ENCODE measurements around the gene NT5M. TPM values are rescaled to one million over a fixed set of nuclear protein-coding genes. Genes with fewer than 3 reads are reported as not detected.
"Not testable (repeated sequence)": the region's sequence is repeated elsewhere in the genome, so short reads cannot be mapped to it uniquely, and the experiment has no call there.

NT5M gene
- total RNA-seq, 1 donor from 2014 or later, result 5.8 TPM

DNA sequence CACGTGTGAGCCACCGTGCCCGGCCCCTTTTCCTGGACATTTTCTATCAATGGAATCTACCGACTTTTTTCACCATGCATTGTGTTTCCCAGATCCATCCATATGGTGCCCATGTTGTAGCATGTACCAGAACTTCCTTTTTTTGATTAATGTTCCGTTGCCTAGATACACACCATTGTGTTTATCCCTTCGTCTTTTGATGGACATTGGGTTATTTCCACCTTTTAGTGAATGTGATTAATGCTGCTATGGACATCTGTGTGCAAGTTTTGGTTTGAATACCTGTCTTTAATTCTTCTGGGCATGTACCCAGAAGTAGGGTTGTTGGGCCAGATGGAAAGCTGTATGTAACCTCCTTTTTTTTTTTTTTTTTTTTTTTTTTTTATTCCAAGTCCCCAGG, 79.8 kb downstream of the NT5M start:
- Mint-ChIP-seq H3K27ac (peak overlapping the region; percentile 6), H3K4me3 (no peak overlapping the region)

DNA sequence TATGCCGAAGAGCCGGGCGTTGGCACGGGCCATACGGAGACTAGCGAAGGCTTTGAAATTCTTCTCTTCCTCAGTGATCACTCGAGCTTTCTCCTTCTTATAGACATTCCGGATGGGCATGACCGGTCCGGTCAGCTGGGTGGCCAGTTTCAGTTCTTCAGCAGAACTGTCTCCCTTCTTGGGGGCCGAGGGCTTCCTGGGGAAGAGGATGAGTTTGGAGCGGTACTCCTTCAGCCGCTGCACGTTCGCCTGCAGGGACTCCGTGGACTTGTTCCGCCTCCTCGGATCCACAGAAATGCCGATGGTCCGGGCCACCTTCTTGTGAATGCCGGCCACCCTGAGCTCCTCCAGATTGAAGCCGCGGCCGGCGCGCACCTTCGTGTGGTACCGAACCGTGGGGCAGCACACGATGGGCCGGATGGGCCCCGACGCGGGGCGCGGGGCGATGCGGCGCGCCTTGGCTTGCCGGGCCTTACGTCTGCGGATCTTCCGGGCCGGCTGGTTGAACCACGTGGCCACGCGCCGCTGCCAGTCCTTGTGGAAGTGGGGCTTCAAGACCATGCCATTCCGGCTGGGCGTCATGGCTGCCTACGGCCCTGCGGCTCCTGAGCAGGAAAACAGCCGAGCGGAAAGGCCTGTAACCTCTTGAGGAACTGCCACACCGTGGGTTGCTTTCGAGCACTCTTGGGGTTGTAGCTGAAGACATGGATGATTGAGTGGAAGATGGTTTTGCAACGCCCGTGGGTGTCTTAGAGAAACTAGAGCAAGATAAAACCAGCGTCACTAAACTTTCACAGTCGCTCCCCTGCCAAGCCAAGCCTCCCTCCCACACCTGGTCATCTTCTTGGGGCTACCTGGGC, 80.5 kb downstream of the NT5M start:
- H3K36me3 Mint-ChIP-seq (ENCODE audit: low read depth); intact Hi-C loops (cut with micrococcal nuclease); H3K27me3 Mint-ChIP-seq (ENCODE audit: insufficient read depth); H3K9me3 Mint-ChIP-seq; DNase-seq (ENCODE audit: low spot score); H3K4me3 Mint-ChIP-seq; H3K4me1 Mint-ChIP-seq (ENCODE audit: low read depth); H3K27ac Mint-ChIP-seq: not testable (repeated sequence)

More for the DNA sequence above, 79.8 kb downstream of the NT5M start:
- DNase-seq (ENCODE audit: low spot score), result no peak
- no peaks in the 10 kb centered on the region for H3K36me3 Mint-ChIP-seq (ENCODE audit: low read depth)
- H3K9me3 Mint-ChIP-seq, result no peaks in the 10 kb centered on the region
- intact Hi-C loops (cut with micrococcal nuclease), result no loop called here
- peaks cover 5% of the 10 kb centered on the region for H3K27me3 Mint-ChIP-seq (ENCODE audit: insufficient read depth)
- H3K4me1 Mint-ChIP-seq (ENCODE audit: low read depth), result peaks cover 9% of the 10 kb centered on the region

DNA sequence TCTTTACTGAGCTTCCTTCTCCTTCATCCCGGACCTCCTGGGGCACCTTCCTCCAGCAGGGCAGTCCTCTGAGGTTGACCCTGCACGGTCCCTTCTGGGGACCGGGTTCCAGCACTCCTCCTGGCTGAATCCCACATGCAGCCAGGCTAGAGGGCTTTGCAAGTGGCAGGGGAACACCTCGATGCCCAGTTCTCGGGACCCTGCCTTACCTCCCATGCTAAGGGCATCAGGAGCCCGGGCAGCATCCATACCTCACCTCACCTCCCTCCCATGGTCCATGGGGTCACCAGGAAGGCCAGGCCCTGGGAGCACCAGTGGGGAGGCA, 81.1 kb downstream of the NT5M start:
- Mint-ChIP-seq H3K4me3 (no peak overlapping the region), H3K36me3 (ENCODE audit: low read depth) (no peaks in the 10 kb centered on the region), H3K27ac (no peak overlapping the region), H3K27me3 (ENCODE audit: insufficient read depth) (peaks cover 4% of the 10 kb centered on the region), H3K9me3 (no peaks in the 10 kb centered on the region), H3K4me1 (ENCODE audit: low read depth) (peaks cover 9% of the 10 kb centered on the region)
- intact Hi-C loops (cut with micrococcal nuclease), result no loop called here
- DNase-seq (ENCODE audit: low spot score), result no peak

DNA sequence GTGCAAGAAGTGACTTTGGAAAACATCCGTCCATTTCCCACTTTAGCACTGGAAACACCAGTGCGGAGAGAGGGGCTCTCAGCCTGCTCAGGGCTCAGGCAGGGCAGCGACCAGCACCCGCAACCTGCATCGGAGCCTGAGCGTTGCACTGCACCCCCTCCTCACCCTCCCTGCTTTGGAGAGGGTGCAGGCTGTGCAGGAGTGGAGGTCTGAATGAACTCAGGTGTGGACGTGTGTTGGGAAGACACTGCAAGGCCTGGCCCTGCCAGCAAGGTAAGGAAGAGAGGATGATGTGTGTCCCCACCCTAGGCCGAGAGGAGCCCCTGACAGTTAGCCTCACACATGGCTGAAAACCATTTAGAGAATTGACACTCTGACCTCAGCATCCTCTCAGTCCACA, 81.8 kb downstream of the NT5M start:
- Mint-ChIP-seq H3K4me3 (no peak overlapping the region), H3K27ac (no peak overlapping the region), H3K9me3 (no peaks in the 10 kb centered on the region), H3K27me3 (ENCODE audit: insufficient read depth) (peaks cover 2% of the 10 kb centered on the region), H3K36me3 (ENCODE audit: low read depth) (no peaks in the 10 kb centered on the region), H3K4me1 (ENCODE audit: low read depth) (peaks cover 9% of the 10 kb centered on the region)
- DNase-seq (ENCODE audit: low spot score), result no peak
- intact Hi-C loops (cut with micrococcal nuclease), result no loop called here

DNA sequence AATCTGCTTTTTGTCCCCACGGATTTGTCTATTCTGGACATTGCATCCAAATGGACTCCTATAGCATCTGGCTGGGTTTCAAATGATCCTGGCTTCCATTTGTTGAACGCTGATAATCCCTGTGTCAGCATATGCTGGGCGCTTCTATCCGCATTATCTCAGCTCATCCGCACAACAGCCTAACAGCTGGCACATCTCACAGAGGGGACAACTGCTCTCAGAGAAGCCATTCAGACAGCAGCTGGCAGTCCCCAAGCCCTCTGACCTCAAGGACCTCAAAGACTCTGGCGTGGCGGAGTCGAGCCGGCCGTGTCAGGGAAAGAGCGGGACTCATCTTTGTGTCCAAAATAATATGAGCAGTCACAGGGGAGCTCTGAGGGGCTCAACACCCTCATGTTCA, 82.3 kb downstream of the NT5M start:
- Mint-ChIP-seq H3K4me1 (ENCODE audit: low read depth) (peaks cover 9% of the 10 kb centered on the region), H3K27me3 (ENCODE audit: insufficient read depth) (peaks cover 2% of the 10 kb centered on the region), H3K4me3 (no peak overlapping the region), H3K36me3 (ENCODE audit: low read depth) (no peaks in the 10 kb centered on the region), H3K9me3 (no peaks in the 10 kb centered on the region), H3K27ac (no peak overlapping the region)
- DNase-seq (ENCODE audit: low spot score), result no peak
- intact Hi-C loops (cut with micrococcal nuclease), result no loop called here

DNA sequence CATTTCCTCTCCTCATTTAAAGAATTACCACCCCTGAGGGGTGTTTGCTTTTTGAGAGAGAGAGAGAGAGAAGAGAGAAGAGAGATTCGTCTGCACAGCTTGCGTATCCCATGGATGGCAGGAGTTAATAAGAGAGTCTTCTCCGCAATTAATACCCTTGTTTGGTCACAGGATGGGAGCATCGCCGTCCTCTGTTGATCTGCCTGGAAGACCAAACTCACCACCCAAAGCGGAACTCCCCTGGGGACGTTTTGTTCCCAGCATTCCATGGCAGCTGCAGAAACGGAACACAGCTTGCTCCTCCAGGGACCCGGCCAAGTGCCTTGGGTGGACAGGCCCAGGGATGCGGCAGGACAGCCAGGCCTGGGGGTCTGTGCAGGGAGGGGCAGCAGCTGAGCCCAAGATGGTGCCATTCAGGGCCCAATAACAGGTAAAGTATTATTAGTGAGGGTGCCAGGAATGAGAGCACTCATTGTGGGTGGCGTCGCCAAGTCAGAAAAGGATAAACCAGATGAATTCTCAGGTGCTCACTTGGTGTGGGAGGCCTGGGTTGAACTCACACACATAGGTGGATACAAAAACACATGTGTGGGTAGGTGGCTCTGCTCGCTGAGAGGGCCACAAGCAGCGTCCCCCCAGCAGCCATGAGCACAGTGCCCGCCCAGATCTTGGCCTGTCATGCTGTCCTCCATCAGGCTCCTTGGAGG, 83.1 kb downstream of the NT5M start:
- no peak for DNase-seq (ENCODE audit: low spot score)
- Mint-ChIP-seq H3K9me3 (no peaks in the 10 kb centered on the region), H3K4me1 (ENCODE audit: low read depth) (peaks cover 11% of the 10 kb centered on the region), H3K36me3 (ENCODE audit: low read depth) (no peaks in the 10 kb centered on the region), H3K4me3 (no peak overlapping the region), H3K27me3 (ENCODE audit: insufficient read depth) (peaks cover 3% of the 10 kb centered on the region), H3K27ac (no peak overlapping the region)
- intact Hi-C loops (cut with micrococcal nuclease), result no loop called here

DNA sequence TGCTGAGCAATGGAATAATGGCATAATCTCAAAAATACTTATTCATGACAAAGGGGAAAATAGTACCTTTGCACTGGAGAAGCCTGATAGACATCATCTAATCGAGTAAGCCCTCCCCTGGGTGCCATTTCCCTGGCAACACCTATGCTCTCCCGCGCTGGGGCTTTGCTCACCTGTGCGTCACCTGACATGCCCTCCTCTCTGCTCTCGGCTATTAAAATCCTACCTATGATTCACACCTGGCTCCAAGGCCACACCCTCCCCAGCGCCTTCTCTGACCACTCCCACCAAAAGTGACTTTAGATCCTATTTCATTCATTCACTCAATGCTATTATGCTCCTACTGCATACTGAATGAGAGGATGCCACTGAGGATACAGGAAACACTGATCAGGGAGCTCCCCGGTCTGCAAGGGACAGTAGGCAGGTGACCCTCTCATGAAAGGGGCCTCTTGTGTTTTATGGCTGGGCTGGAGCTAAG, 83.9 kb downstream of the NT5M start:
- Mint-ChIP-seq H3K36me3 (ENCODE audit: low read depth) (no peaks in the 10 kb centered on the region), H3K27ac (no peak overlapping the region), H3K4me1 (ENCODE audit: low read depth) (peaks cover 14% of the 10 kb centered on the region), H3K27me3 (ENCODE audit: insufficient read depth) (peaks cover 4% of the 10 kb centered on the region), H3K4me3 (no peak overlapping the region), H3K9me3 (no peaks in the 10 kb centered on the region)
- DNase-seq (ENCODE audit: low spot score), result no peak
- intact Hi-C loops (cut with micrococcal nuclease), result no loop called here

DNA sequence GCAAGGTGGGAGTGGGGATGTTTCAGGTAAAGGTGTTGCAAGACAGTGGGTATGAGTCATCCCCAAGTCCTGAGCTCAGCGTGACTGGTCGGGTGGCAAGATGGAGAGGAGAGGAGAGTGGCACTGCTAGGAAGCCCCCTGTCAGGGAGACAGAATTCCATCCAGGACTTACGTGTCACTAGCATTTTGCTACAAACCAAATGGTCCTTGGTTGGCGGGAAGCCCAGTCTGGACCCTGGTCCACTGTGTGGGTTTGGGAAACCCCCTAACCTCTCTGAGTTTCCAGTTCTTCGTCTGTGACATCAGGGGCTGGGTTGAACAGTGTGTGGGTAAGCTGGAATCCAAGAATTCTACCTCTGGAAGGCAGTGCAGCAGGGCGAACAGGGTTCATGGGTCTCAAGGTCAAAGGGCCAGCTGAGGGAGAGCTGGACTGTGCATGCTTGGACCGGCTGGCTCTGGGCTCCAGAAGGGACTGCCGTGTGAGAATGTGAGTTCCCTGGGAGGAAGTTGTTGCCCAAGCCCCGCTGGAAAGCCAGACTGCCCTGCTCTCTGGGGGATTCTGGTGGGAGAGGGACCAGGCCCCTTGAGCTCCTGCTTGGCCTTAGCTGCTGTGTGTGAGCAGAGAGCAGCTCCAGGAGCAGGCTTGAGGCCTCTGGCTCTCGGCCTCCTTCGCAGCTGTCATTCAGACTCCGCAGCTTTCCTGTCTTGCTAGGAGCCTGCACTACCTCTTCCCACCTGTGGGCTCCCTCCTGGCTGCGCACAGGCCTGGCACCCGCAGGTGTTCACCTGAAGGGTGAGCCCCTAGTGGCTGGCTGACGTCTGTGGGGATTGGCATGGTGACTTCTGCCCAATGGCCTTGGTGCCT, 84.6 kb downstream of the NT5M start:
- H3K4me3 Mint-ChIP-seq, result no peak overlapping the region
- intact Hi-C loops (cut with micrococcal nuclease), result no loop called here
- H3K36me3 Mint-ChIP-seq (ENCODE audit: low read depth), result no peaks in the 10 kb centered on the region
- H3K27me3 Mint-ChIP-seq (ENCODE audit: insufficient read depth), result peaks cover 4% of the 10 kb centered on the region
- peaks cover 15% of the 10 kb centered on the region for H3K4me1 Mint-ChIP-seq (ENCODE audit: low read depth)
- H3K27ac Mint-ChIP-seq, result no peak overlapping the region
- no peak for DNase-seq (ENCODE audit: low spot score)
- H3K9me3 Mint-ChIP-seq, result no peaks in the 10 kb centered on the region

DNA sequence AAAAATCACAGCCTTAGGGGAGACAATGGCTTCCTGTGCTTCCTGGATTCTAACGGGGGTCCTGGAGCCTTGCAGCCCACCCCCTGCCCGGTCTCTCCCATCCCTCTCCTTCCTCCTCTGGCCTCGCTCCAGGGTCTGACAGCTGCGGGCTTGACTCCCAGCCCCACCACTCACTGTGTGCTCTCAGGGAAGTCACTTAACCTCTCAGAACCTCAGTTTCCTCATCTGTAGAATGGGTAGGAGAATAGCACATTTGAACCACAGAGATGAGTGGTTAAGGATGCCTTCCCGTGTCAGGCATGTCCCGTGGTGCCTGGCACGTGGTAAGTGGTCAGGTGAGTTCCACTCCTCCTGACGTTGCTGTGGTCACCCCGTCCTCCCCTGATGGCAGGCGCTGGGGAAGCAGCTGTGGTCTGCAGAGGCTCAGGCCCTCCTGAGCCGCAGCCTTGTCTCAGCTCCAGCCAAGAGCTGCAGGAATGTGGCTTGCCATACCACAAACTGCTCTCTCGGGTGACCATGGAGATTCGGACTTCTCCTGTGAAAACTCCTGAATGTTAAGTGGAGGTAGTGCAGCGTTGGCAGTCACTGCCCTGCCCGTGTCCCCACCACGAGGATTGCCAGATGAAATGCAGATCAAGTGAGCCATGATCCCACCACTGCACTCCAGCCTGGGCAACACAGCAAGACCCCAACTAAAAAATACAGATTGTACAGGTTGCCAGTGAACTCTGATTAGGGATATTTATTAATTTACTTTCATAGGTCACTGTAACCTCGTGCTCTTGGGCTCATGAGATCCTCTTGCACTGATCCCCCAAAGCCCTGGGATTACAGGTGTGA, 85.7 kb downstream of the NT5M start:
- H3K9me3 Mint-ChIP-seq, result no peaks in the 10 kb centered on the region
- H3K27ac Mint-ChIP-seq, result no peak overlapping the region
- H3K4me3 Mint-ChIP-seq, result no peak overlapping the region
- intact Hi-C loops (cut with micrococcal nuclease), result no loop called here
- no peaks in the 10 kb centered on the region for H3K36me3 Mint-ChIP-seq (ENCODE audit: low read depth)
- H3K4me1 Mint-ChIP-seq (ENCODE audit: low read depth), result peaks cover 15% of the 10 kb centered on the region
- no peak for DNase-seq (ENCODE audit: low spot score)
- peaks cover 6% of the 10 kb centered on the region for H3K27me3 Mint-ChIP-seq (ENCODE audit: insufficient read depth)

DNA sequence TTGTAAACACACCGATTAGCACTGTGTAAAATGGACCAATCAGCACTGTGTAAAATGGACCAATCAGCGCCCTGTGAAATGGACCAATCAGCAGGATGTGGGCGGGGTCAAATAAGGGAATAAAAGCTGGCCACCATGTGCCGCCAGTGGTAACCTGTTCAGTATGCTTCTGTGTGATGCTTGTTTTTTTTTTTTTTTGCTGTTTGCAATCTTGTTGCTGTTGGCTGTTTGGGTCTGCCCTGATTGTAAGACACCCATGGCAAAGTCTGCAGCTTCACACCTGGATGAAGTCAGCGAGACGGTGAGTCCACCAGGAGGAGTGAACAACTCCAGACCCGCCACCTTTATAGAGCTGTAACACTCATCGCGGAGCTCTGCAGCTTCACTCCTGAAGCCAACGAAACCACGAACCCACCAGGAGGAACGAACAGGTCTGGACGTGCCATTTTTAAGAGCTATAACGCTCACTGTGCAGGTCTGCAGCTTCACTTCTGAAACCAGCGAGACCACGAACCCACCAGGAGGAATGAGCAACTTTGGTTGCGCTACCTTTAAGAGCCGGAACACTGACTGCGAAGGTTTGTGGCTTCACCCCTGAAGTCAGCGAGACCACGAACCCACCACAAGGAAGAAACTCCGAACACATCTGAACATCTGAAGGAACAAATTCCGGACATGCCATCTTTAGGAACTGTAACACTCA, 88.6 kb downstream of the NT5M start:
- Mint-ChIP-seq H3K4me3 (peak overlapping the region; percentile 65), H3K4me1 (ENCODE audit: low read depth) (peaks cover 15% of the 10 kb centered on the region), H3K27ac (no peak overlapping the region), H3K27me3 (ENCODE audit: insufficient read depth) (peaks cover 8% of the 10 kb centered on the region), H3K9me3 (no peaks in the 10 kb centered on the region), H3K36me3 (ENCODE audit: low read depth) (no peaks in the 10 kb centered on the region)
- DNase-seq (ENCODE audit: low spot score), result peak; percentile 41
- intact Hi-C loops (cut with micrococcal nuclease), result no loop called here

DNA sequence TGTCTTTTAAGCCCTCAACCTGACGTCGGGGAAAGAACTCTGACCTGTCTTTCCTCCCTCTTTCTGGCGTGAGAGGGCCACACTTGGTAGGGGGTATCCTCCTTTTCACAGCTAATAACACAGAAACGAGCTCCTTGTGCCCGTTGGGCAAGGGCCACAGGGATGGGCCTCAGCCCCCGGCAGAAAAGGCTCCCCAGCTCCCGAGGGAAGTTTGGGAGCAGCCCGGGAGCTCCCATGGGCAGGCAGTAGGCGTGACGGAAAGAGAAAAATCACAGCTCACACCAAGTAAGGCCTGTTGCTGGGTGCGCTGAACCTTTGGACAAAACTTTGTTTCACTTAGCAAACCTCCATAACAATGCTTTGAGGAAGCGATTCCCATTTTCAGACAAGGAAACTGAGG, 90.8 kb downstream of the NT5M start:
- Mint-ChIP-seq H3K27ac (no peak overlapping the region), H3K9me3 (no peaks in the 10 kb centered on the region), H3K27me3 (ENCODE audit: insufficient read depth) (peaks cover 8% of the 10 kb centered on the region), H3K4me3 (no peak overlapping the region), H3K36me3 (ENCODE audit: low read depth) (no peaks in the 10 kb centered on the region), H3K4me1 (ENCODE audit: low read depth) (peaks cover 15% of the 10 kb centered on the region)
- intact Hi-C loops (cut with micrococcal nuclease), result no loop called here
- DNase-seq (ENCODE audit: low spot score), result no peak

DNA sequence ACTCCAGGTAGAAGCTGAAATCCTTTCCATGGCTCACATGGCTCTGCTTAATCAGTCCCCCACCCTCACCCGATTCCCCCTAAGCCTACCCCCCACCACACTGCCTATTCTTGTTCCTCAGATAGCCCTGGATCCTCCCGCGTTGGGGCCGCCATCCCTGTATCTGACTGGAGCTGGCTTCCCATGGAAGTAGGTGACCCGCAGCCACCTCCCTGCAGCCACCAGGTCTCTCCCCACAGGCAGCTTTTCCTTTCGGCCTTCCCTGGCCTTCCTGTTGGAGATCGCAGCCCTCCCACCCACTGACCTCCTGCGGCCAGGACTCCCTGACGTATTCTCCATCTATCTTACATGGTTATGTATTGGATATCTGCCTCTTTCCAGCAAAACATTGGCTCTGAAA, 91.3 kb downstream of the NT5M start:
- no peak for DNase-seq (ENCODE audit: low spot score)
- no peaks in the 10 kb centered on the region for H3K9me3 Mint-ChIP-seq
- H3K27ac Mint-ChIP-seq, result no peak overlapping the region
- H3K27me3 Mint-ChIP-seq (ENCODE audit: insufficient read depth), result peaks cover 8% of the 10 kb centered on the region
- H3K36me3 Mint-ChIP-seq (ENCODE audit: low read depth), result no peaks in the 10 kb centered on the region
- H3K4me3 Mint-ChIP-seq, result no peak overlapping the region
- peaks cover 15% of the 10 kb centered on the region for H3K4me1 Mint-ChIP-seq (ENCODE audit: low read depth)
- intact Hi-C loops (cut with micrococcal nuclease), result no loop called here
